ENCODE data around the gene METTL1. TPM values are rescaled to one million over a fixed set of nuclear protein-coding genes. Genes with fewer than 3 reads are reported as not detected.
A peak's percentile ranks its signal among the peaks of the same experiment; 100 is the strongest.

The METTL1 gene
- total and polyA plus RNA-seq, 4 donors, result 2.8 to 11.2 (median 7.1) TPM

DNA sequence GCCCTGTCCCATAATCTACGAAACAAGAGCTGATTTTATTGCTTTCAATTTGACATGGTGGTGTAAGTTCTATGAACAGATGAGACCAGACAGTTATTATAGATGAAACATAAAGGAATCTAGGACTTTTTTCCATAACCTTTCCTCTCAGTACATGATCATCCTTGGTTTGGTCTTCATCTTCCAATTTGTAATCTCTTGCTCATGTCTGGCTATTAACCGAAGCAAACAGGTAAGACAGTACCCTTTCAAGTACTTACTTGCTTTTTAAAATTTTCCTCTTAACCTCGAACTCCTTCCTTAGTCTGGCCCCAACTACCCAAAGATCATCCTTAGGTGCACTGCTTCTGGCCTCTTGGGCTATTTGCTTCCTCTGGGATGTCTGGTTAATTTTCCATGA, 25.9 kb downstream of the METTL1 start (continued):
- TF ChIP-seq, protein P1, sequence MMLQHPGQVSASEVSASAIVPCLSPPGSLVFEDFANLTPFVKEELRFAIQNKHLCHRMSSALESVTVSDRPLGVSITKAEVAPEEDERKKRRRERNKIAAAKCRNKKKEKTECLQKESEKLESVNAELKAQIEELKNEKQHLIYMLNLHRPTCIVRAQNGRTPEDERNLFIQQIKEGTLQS (IDR thresholded peaks at IDR 0.05), result no peak

DNA sequence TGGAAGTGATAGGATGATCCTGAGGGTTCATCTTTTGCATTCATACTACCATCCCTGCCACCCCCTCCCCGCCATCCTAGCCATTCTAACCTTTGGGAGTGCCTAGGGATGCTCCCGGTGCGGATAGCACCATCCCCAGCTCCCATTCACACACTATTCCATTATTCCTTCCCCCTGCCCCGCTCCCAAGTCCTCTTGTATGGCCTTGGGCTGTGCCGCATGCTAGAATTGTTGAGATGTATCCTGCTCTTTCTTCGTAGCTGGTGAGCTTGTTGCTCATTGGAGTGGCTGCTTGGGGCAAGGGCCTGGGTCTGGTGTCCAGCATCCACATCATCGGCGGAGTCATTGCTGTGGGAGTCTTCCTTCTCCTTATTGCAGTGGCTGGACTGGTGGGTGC, 26.4 kb downstream of the METTL1 start:
- TF ChIP-seq RAD21 (IDR thresholded peaks at IDR 0.05), result no peak
- no peak for TF ChIP-seq TAF1 (conservative IDR thresholded peaks at IDR 0.05)
- TF ChIP-seq NR2F2 (IDR thresholded peaks at IDR 0.05), result no peak
- TF ChIP-seq SP1 (IDR thresholded peaks at IDR 0.05), result no peak
- TF ChIP-seq YY1 (IDR thresholded peaks at IDR 0.05), result no peak
- no peak for TF ChIP-seq JUND (IDR thresholded peaks at IDR 0.05)
- TF ChIP-seq FOXA1 (IDR thresholded peaks at IDR 0.05), result no peak
- TF ChIP-seq, protein P2, sequence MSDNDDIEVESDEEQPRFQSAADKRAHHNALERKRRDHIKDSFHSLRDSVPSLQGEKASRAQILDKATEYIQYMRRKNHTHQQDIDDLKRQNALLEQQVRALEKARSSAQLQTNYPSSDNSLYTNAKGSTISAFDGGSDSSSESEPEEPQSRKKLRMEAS (IDR thresholded peaks at IDR 0.05), result no peak
- no peak for TF ChIP-seq RXRA (IDR thresholded peaks at IDR 0.05)
- TF ChIP-seq, protein P3, sequence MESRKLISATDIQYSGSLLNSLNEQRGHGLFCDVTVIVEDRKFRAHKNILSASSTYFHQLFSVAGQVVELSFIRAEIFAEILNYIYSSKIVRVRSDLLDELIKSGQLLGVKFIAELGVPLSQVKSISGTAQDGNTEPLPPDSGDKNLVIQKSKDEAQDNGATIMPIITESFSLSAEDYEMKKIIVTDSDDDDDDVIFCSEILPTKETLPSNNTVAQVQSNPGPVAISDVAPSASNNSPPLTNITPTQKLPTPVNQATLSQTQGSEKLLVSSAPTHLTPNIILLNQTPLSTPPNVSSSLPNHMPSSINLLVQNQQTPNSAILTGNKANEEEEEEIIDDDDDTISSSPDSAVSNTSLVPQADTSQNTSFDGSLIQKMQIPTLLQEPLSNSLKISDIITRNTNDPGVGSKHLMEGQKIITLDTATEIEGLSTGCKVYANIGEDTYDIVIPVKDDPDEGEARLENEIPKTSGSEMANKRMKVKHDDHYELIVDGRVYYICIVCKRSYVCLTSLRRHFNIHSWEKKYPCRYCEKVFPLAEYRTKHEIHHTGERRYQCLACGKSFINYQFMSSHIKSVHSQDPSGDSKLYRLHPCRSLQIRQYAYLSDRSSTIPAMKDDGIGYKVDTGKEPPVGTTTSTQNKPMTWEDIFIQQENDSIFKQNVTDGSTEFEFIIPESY (IDR thresholded peaks at IDR 0.05), result no peak
- TF ChIP-seq EGR1 (IDR thresholded peaks at IDR 0.05; ENCODE audit: low read depth in 2 of 2), result no peak
- no peak for TF ChIP-seq HNF4A (conservative IDR thresholded peaks at IDR 0.05)
- TF ChIP-seq, protein P4, sequence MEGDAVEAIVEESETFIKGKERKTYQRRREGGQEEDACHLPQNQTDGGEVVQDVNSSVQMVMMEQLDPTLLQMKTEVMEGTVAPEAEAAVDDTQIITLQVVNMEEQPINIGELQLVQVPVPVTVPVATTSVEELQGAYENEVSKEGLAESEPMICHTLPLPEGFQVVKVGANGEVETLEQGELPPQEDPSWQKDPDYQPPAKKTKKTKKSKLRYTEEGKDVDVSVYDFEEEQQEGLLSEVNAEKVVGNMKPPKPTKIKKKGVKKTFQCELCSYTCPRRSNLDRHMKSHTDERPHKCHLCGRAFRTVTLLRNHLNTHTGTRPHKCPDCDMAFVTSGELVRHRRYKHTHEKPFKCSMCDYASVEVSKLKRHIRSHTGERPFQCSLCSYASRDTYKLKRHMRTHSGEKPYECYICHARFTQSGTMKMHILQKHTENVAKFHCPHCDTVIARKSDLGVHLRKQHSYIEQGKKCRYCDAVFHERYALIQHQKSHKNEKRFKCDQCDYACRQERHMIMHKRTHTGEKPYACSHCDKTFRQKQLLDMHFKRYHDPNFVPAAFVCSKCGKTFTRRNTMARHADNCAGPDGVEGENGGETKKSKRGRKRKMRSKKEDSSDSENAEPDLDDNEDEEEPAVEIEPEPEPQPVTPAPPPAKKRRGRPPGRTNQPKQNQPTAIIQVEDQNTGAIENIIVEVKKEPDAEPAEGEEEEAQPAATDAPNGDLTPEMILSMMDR (IDR thresholded peaks at IDR 0.05; ENCODE audit: low read depth, low read length, missing input control), result no peak
- TF ChIP-seq FOXA2 (IDR thresholded peaks at IDR 0.05), result no peak
- no peak for TF ChIP-seq HNF4G (IDR thresholded peaks at IDR 0.05)
- no peak for TF ChIP-seq GABPA (IDR thresholded peaks at IDR 0.05 in 1 of 2, conservative IDR thresholded peaks at IDR 0.05 in 1 of 2)
- TF ChIP-seq, protein P5, sequence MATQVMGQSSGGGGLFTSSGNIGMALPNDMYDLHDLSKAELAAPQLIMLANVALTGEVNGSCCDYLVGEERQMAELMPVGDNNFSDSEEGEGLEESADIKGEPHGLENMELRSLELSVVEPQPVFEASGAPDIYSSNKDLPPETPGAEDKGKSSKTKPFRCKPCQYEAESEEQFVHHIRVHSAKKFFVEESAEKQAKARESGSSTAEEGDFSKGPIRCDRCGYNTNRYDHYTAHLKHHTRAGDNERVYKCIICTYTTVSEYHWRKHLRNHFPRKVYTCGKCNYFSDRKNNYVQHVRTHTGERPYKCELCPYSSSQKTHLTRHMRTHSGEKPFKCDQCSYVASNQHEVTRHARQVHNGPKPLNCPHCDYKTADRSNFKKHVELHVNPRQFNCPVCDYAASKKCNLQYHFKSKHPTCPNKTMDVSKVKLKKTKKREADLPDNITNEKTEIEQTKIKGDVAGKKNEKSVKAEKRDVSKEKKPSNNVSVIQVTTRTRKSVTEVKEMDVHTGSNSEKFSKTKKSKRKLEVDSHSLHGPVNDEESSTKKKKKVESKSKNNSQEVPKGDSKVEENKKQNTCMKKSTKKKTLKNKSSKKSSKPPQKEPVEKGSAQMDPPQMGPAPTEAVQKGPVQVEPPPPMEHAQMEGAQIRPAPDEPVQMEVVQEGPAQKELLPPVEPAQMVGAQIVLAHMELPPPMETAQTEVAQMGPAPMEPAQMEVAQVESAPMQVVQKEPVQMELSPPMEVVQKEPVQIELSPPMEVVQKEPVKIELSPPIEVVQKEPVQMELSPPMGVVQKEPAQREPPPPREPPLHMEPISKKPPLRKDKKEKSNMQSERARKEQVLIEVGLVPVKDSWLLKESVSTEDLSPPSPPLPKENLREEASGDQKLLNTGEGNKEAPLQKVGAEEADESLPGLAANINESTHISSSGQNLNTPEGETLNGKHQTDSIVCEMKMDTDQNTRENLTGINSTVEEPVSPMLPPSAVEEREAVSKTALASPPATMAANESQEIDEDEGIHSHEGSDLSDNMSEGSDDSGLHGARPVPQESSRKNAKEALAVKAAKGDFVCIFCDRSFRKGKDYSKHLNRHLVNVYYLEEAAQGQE (IDR thresholded peaks at IDR 0.05), result no peak
- TF ChIP-seq, protein P1 (IDR thresholded peaks at IDR 0.05), result no peak
- 55% methylated on average over 8 of the region's 8 CpGs for WGBS

More for the DNA sequence above, 26.4 kb downstream of the METTL1 start:
- Histone ChIP-seq H3K4me3 (ENCODE audit: low read depth in 1 of 3, low read length in 3 of 3) (peak overlapping the region; percentile 62 to 82 (median 65)), H3K27me3 (ENCODE audit: control insufficient read depth in 4 of 4, insufficient read depth in 4 of 4, low read length in 3 of 4) (no peaks in the 10 kb centered on the region), H3K36me3 (ENCODE audit: control insufficient read depth in 4 of 4, insufficient read depth in 3 of 4, low read depth in 1 of 4, low read length in 3 of 4) (peaks cover 4 to 22% (median 13%) of the 10 kb centered on the region in 4 donors), H3K9ac (ENCODE audit: low read depth in 1 of 2, low read length in 2 of 2) (peak overlapping the region in 1 of 2 donors; percentile 88), H3K9me3 (ENCODE audit: control insufficient read depth in 4 of 4, low read length in 3 of 4) (no peaks in the 10 kb centered on the region), H3K27ac (ENCODE audit: low read depth in 1 of 2, low read length in 2 of 2) (peak overlapping the region; percentile 77 to 85), H3K4me1 (ENCODE audit: control insufficient read depth in 4 of 4, insufficient read depth in 4 of 4, low read length in 3 of 4) (peaks cover 3 to 12% (median 6%) of the 10 kb centered on the region in 4 donors)
- no peak for DNase-seq (ENCODE audit: low spot score)
